GM12878 (cell line): ENCODE measurements around the gene HPS5. TPM values are rescaled to one million over a fixed set of nuclear protein-coding genes. Genes with fewer than 3 reads are reported as not detected.

ENCODE experiments used
- ATAC-seq: fragments of 200-7000 bp; cut with Tn5 transposase; 3 replicates; pipeline ENCODE4 v1.9.1; 2020; ENCODE audit warnings: mild to moderate bottlenecking, moderate library complexity
- BruUV-seq: library from RNA; stranded (reverse); fragments of 400-500 nt; replicated peaks from 2 replicates; lab custom pipeline; 2021; lab: Mats Ljungman, UMichigan
- CTCF ChIA-PET: fragments of 300-600 bp; sonication (Branson Sonifier 250); formaldehyde crosslinking; extraction: SDS; loops from one replicate; lab custom pipeline; 2021; ENCODE audit warnings: inconsistent platforms; lab: Yijun Ruan, JAX
- POLR2A ChIA-PET: fragments of 350-600 bp; formaldehyde crosslinking; extraction: SDS; loops from one replicate; lab custom pipeline; 2021; ENCODE audit warnings: inconsistent platforms; lab: Charles Lee
- RAD21 ChIA-PET: fragments of 300-600 bp; sonication (Branson Sonifier 250); formaldehyde crosslinking; loops from one replicate; lab custom pipeline; 2023; ENCODE audit warnings: antibody characterized with exemption; ENCODE audit not compliant: unreplicated experiment; lab: Charles Lee
- SMC1A ChIA-PET: fragments of 300-600 bp; sonication (Branson Sonifier 250); formaldehyde crosslinking; loops from one replicate; lab custom pipeline; 2023; ENCODE audit not compliant: unreplicated experiment, uncharacterized antibody; lab: Charles Lee
- DNase-seq: peaks from one replicate; pipeline ENCODE4 v3.0.0-alpha.2; 2011; ENCODE audit warnings: low read depth, low spot score
- FAIRE-seq: peaks from 3 replicates; lab custom pipeline; 2011; peaks lifted over from hg19 to GRCh38; lab: Jason Lieb, UNC
- H2AFZ ChIP-seq: 2 replicates; pipeline ENCODE4 v1.6.0; 2011; ENCODE audit warnings: low read depth, low read length, control low read depth; ENCODE audit not compliant: control insufficient read depth
- H3K27ac ChIP-seq: 2 replicates; pipeline ENCODE4 v1.5.1; 2011; ENCODE audit warnings: control low read depth; ENCODE audit not compliant: control insufficient read depth, insufficient read depth
- H3K27me3 ChIP-seq, 2 experiments: replicated peaks in 1 of 2; 2 replicates each; pipeline versions ENCODE4 v1.6.0 to v1.6.1; 2011; ENCODE audit warnings: low read length in 1 of 2; ENCODE audit not compliant: control insufficient read depth in 2 of 2, insufficient read depth in 2 of 2
- H3K36me3 ChIP-seq, 2 experiments: 2 replicates each; pipeline ENCODE4 v1.5.1; 2011; ENCODE audit warnings: low read length in 1 of 2; ENCODE audit not compliant: control insufficient read depth in 2 of 2, insufficient read depth in 2 of 2
- H3K4me1 ChIP-seq: 2 replicates; pipeline ENCODE4 v1.6.1; 2011; ENCODE audit warnings: mild to moderate bottlenecking, low read length, moderate library complexity, mixed read lengths; ENCODE audit not compliant: control insufficient read depth, insufficient read depth
- H3K4me2 ChIP-seq: 2 replicates; pipeline ENCODE4 v1.6.0; 2011; ENCODE audit warnings: control low read depth; ENCODE audit not compliant: control insufficient read depth, insufficient read depth
- H3K4me3 ChIP-seq: fragments of 200-600 bp; sonication (generic); 2 replicates; pipeline ENCODE4 v1.5.1; 2016
- H3K79me2 ChIP-seq: 2 replicates; pipeline ENCODE4 v1.6.0; 2011; ENCODE audit warnings: low read length; ENCODE audit not compliant: control insufficient read depth, insufficient read depth
- H3K9ac ChIP-seq: 2 replicates; pipeline ENCODE4 v1.8.0; 2011; ENCODE audit warnings: low read length, control low read depth, mixed read lengths; ENCODE audit not compliant: control insufficient read depth, insufficient read depth
- H3K9me3 ChIP-seq: replicated peaks from 3 replicates; pipeline ENCODE4 v1.5.1; 2011; ENCODE audit warnings: mild to moderate bottlenecking, low read length; ENCODE audit not compliant: control insufficient read depth, insufficient read depth
- H4K20me1 ChIP-seq: 2 replicates; pipeline ENCODE4 v1.6.0; 2011; ENCODE audit not compliant: control insufficient read depth, insufficient read depth
- CREM ChIP-seq: IDR thresholded peaks from 2 replicates; pipeline ENCODE4 v1.6.1; 2014; ENCODE audit warnings: antibody characterized with exemption, low read depth
- ETV6 ChIP-seq, 2 experiments: fragments of 450-650 bp in 1 of 2; IDR thresholded peaks in 1 of 2; conservative IDR thresholded peaks in 1 of 2; 2 replicates each; pipeline ENCODE4 v1.6.1; 2014; ENCODE audit warnings: antibody characterized with exemption in 1 of 2, borderline replicate concordance in 1 of 2, low read depth in 1 of 2, mild to moderate bottlenecking in 1 of 2, moderate library complexity in 1 of 2
- FOXM1 ChIP-seq: IDR thresholded peaks from 2 replicates; pipeline ENCODE4 v1.6.1; 2012; ENCODE audit warnings: low read depth, mild to moderate bottlenecking, inconsistent platforms, low read length, moderate library complexity
- MXI1 ChIP-seq: fragments of 150-350 bp; IDR thresholded peaks from 2 replicates; pipeline ENCODE4 v1.6.1; 2011; ENCODE audit warnings: low read depth, mild to moderate bottlenecking, inconsistent platforms, low read length, improper control_type of control experiment
- NFYB ChIP-seq: IDR thresholded peaks from 2 replicates; pipeline ENCODE4 v1.6.1; 2011; ENCODE audit warnings: low read depth, mild to moderate bottlenecking, low read length, improper control_type of control experiment, moderate library complexity; ENCODE audit not compliant: insufficient read depth
- YY1 ChIP-seq: IDR thresholded peaks from 2 replicates; pipeline ENCODE4 v1.6.1; 2011; ENCODE audit warnings: low read depth, mild to moderate bottlenecking, low read length
- ZNF274 ChIP-seq: IDR thresholded peaks from one replicate; pipeline ENCODE4 v1.8.0; 2011; ENCODE audit not compliant: insufficient read length, insufficient read depth
- WGBS: methylation state at CpG from one replicate; pipeline ENCODE4 v1.1.6; 2016; ENCODE audit warnings: low lambda C conversion rate; ENCODE audit not compliant: insufficient replicate concordance, insufficient coverage; ENCODE audit errors: missing lambda C conversion rate; 5-methylcytosine and 5-hydroxymethylcytosine counted together
- in situ Hi-C: fragments of 300-500 bp; cut with MboI; formaldehyde crosslinking; loops from 9 replicates; pipeline ENCODE4 v1.14.3; 2018; ENCODE audit warnings: mixed read lengths
- intact Hi-C: fragments of 100-400 bp; cut with micrococcal nuclease; formaldehyde crosslinking; loops from one replicate; pipeline ENCODE4 v1.14.2; 2022; ENCODE audit not compliant: unreplicated experiment
- polyA plus RNA-seq, 11 experiments: library from polyadenylated mRNA; depleted of rRNA in 4 of 11; unstranded in 6 of 11; stranded (reverse) in 5 of 11; fragments of >200 nt; fragmentation: Nextera tagmentation in 4 of 11; fragmentation: Illumina TruSeq in 1 of 11; extraction: Ambion mirVana in 4 of 11; extraction: Trizol in 1 of 11; gene quantifications; 1 replicate in 1 of 11; 2 replicates in 10 of 11; pipeline versions ENCODE4 v1.2.1 to v1.2.3, GENCODE V29; 2011 to 2016; ENCODE audit warnings: inconsistent platforms in 2 of 11, missing spikeins in 2 of 11, low read depth in 1 of 11
- total RNA-seq, 4 experiments: library from RNA; depleted of rRNA in 3 of 4; stranded (reverse); fragments of >200 nt in 3 of 4; fragmentation: Illumina TruSeq in 1 of 4; extraction: Trizol in 1 of 4; gene quantifications; 2 replicates each; pipeline versions ENCODE4 v1.2.1 to v1.2.3, GENCODE V29; 2013 to 2021

Gene HPS5
- total and polyA plus RNA-seq, 10 of the 15 experiments (the other 5 are each of a cell fraction or from before 2014, with no cell fraction given), result 11.9 to 32.6 (median 23.5) TPM

GRCh38 chr11:18265949-18266348, 56.0 kb downstream of the HPS5 start, which contains the start of gene SAA1 (continued):
- TF ChIP-seq CREM (no peak), ZNF274 (no peak), NFYB (no peak)
- TF ChIP-seq, all 136 proteins: peak for 0

GRCh38 chr11:18264677-18265555, 57.0 kb downstream of the HPS5 start:
- no TSS peak for BruUV-seq
- Histone ChIP-seq H3K4me2 (no peak overlapping the region), H2AFZ (no peak overlapping the region), H3K27ac (no peak overlapping the region), H4K20me1 (no peaks in the 10 kb centered on the region), H3K27me3 (no peaks in the 10 kb centered on the region), H3K9ac (no peak overlapping the region), H3K36me3 (no peaks in the 10 kb centered on the region), H3K4me1 (peaks cover 20% of the 10 kb centered on the region)
- ATAC-seq (no peak), DNase-seq (no peak)
- in situ Hi-C loops, result no loop called here
- ChIA-PET SMC1A (interaction anchor here (0.7 to 0.9 kb wide), 2 partner anchors 16 to 19 kb away, joined by 3 to 5 read pairs; no protein-coding TSS in a partner anchor), RAD21 (interaction anchor here (0.7 to 3.0 kb wide), 2 partner anchors 16 to 21 kb away, joined by 3 to 9 read pairs; no protein-coding TSS in a partner anchor), CTCF (interaction anchor here (1.3 to 1.6 kb wide), 2 partner anchors 18 to 21 kb away, joined by 3 to 15 read pairs; no protein-coding TSS in a partner anchor), POLR2A (interaction anchor here (0.8 kb wide), 1 partner anchor 18 kb away, joined by 5 read pairs; no protein-coding TSS in a partner anchor)
- TF ChIP-seq YY1 (no peak), MXI1 (no peak), ETV6 (conservative IDR thresholded peaks at IDR 0.05 in 1 of 2, IDR thresholded peaks at IDR 0.05 in 1 of 2; ENCODE audit: borderline replicate concordance in 1 of 2, low read depth in 1 of 2) (peak in 1 of 2 experiments; percentile 88; a peak in 2 of 4 replicates), FOXM1 (no peak)
- TF ChIP-seq, all 136 proteins: peak for 1
- Histone ChIP-seq H3K4me3 (no peak overlapping the region), H3K79me2 (no peaks in the 10 kb centered on the region), H3K9me3 (no peaks in the 10 kb centered on the region)
- WGBS, result 40% methylated on average over 1 of the region's 1 CpG
- FAIRE-seq, result no peak
- intact Hi-C loops, result no loop called here
